IMR-90 (cell line): ENCODE results near the gene MFRP. TPM values are rescaled to one million over a fixed set of nuclear protein-coding genes. Genes with fewer than 3 reads are reported as not detected.

Source experiments
- ATAC-seq: fragments of 200-7000 bp; cut with Tn5 transposase; 2 replicates; pipeline ENCODE4 v1.9.1; 2020; ENCODE audit warnings: low read depth, mild to moderate bottlenecking, moderate library complexity
- BruUV-seq: library from RNA; stranded (reverse); fragments of 400-500 nt; replicated peaks from 2 replicates; lab custom pipeline; 2021; lab: Mats Ljungman, UMichigan
- CTCF ChIA-PET: fragments of 300-600 bp; formaldehyde crosslinking; extraction: SDS; loops from one replicate; lab custom pipeline; 2021; ENCODE audit warnings: antibody characterized with exemption; lab: Yijun Ruan, JAX
- POLR2A ChIA-PET: fragments of 300-600 bp; sonication (Branson Sonifier 250); formaldehyde crosslinking; loops from one replicate; lab custom pipeline; 2022; ENCODE audit warnings: antibody characterized with exemption; ENCODE audit not compliant: unreplicated experiment; lab: Charles Lee
- DNase-seq: peaks from one replicate; pipeline ENCODE4 v3.0.0; 2013
- H2AFZ ChIP-seq: replicated peaks from 2 replicates; pipeline ENCODE3; 2013; ENCODE audit warnings: low read length, mild to moderate bottlenecking; ENCODE audit not compliant: poor library complexity
- H2AK5ac ChIP-seq: 2 replicates; pipeline ENCODE4 v1.6.1; 2013; ENCODE audit warnings: low read depth, low read length, inconsistent platforms
- H2AK9ac ChIP-seq: replicated peaks from 2 replicates; pipeline ENCODE3; 2013; ENCODE audit warnings: mild to moderate bottlenecking, low read depth, low read length, moderate library complexity; ENCODE audit not compliant: poor library complexity
- H2BK120ac ChIP-seq: 2 replicates; pipeline ENCODE4 v1.6.1; 2013; ENCODE audit warnings: low read depth, low read length, inconsistent platforms
- H2BK15ac ChIP-seq: 3 replicates; pipeline ENCODE4 v1.6.1; 2013; ENCODE audit warnings: low read depth, low read length, inconsistent platforms
- H2BK20ac ChIP-seq: 2 replicates; pipeline ENCODE4 v1.6.1; 2013; ENCODE audit warnings: low read depth, mild to moderate bottlenecking, inconsistent platforms, low read length, moderate library complexity
- H2BK5ac ChIP-seq: 2 replicates; pipeline ENCODE4 v1.6.1; 2013; ENCODE audit warnings: mild to moderate bottlenecking, low read depth, low read length, inconsistent platforms; ENCODE audit not compliant: poor library complexity, severe bottlenecking
- H3K14ac ChIP-seq: replicated peaks from 2 replicates; pipeline ENCODE4 v1.6.1; 2013; ENCODE audit warnings: low read depth, low read length, inconsistent platforms
- H3K18ac ChIP-seq: 2 replicates; pipeline ENCODE4 v1.6.1; 2013; ENCODE audit warnings: low read depth, low read length, control low read depth
- H3K23ac ChIP-seq: 2 replicates; pipeline ENCODE4 v1.6.1; 2013; ENCODE audit warnings: low read depth, low read length, inconsistent platforms
- H3K27ac ChIP-seq: 2 replicates; pipeline ENCODE4 v1.5.1; 2013; ENCODE audit warnings: mild to moderate bottlenecking, control low read depth, low read length; ENCODE audit not compliant: insufficient read depth
- H3K27me3 ChIP-seq: 2 replicates; pipeline ENCODE4 v1.6.1; 2013; ENCODE audit warnings: low read length; ENCODE audit not compliant: control insufficient read depth, insufficient read depth
- H3K36me3 ChIP-seq: 2 replicates; pipeline ENCODE4 v1.6.1; 2013; ENCODE audit warnings: low read length, mixed read lengths; ENCODE audit not compliant: control insufficient read depth, insufficient read depth
- H3K4ac ChIP-seq: 2 replicates; pipeline ENCODE4 v1.6.1; 2013; ENCODE audit warnings: low read depth, low read length, inconsistent platforms
- H3K4me1 ChIP-seq: 2 replicates; pipeline ENCODE4 v1.6.1; 2013; ENCODE audit warnings: low read length, mixed read lengths; ENCODE audit not compliant: control insufficient read depth, insufficient read depth
- H3K4me2 ChIP-seq: 2 replicates; pipeline ENCODE4 v1.6.1; 2013; ENCODE audit warnings: low read depth, mild to moderate bottlenecking, control low read depth, low read length, moderate library complexity
- H3K4me3 ChIP-seq: 2 replicates; pipeline ENCODE4 v1.5.1; 2013; ENCODE audit warnings: low read depth, mild to moderate bottlenecking, control low read depth, low read length, moderate library complexity; ENCODE audit not compliant: insufficient read depth
- H3K56ac ChIP-seq: 2 replicates; pipeline ENCODE4 v1.6.1; 2013; ENCODE audit warnings: low read length, inconsistent platforms; ENCODE audit not compliant: insufficient read depth; ENCODE audit errors: extremely low read depth
- H3K79me1 ChIP-seq, 2 experiments: 2 replicates each; pipeline ENCODE4 v1.6.1; 2013; ENCODE audit warnings: low read length in 2 of 2, inconsistent platforms in 1 of 2, low read depth in 1 of 2
- H3K9ac ChIP-seq: 2 replicates; pipeline ENCODE4 v1.6.1; 2013; ENCODE audit warnings: low read depth, low read length, control low read depth
- H3K9me1 ChIP-seq: 2 replicates; pipeline ENCODE4 v1.6.1; 2013; ENCODE audit warnings: low read length, inconsistent platforms; ENCODE audit not compliant: insufficient read depth
- H3K9me3 ChIP-seq: 2 replicates; pipeline ENCODE4 v1.6.1; 2013; ENCODE audit warnings: low read length; ENCODE audit not compliant: control insufficient read depth, insufficient read depth
- H4K20me1 ChIP-seq: 2 replicates; pipeline ENCODE4 v1.6.1; 2013; ENCODE audit warnings: low read length, inconsistent platforms; ENCODE audit not compliant: insufficient read depth
- H4K5ac ChIP-seq: 2 replicates; pipeline ENCODE4 v1.6.1; 2013; ENCODE audit warnings: mild to moderate bottlenecking, low read depth, low read length, control low read depth
- H4K8ac ChIP-seq, 2 experiments: 2 replicates each; pipeline ENCODE4 v1.6.1; 2013; ENCODE audit warnings: low read depth in 2 of 2, low read length in 2 of 2, control low read depth in 1 of 2, inconsistent platforms in 1 of 2
- H4K91ac ChIP-seq: 2 replicates; pipeline ENCODE4 v1.6.1; 2013; ENCODE audit warnings: low read depth, low read length, inconsistent platforms; ENCODE audit not compliant: insufficient read depth
- CEBPB ChIP-seq: IDR thresholded peaks from 2 replicates; pipeline ENCODE4 v1.6.1; 2012; ENCODE audit warnings: low read depth, low read length, improper control_type of control experiment
- POLR2A ChIP-seq: IDR thresholded peaks from 2 replicates; pipeline ENCODE4 v1.6.1; 2012; ENCODE audit warnings: mild to moderate bottlenecking, low read depth, low read length
- WGBS, 2 experiments: methylation state at CpG; one replicate each; pipeline versions ENCODE4 v1.1.5 to v1.1.7; 2013; ENCODE audit warnings: missing lambda C conversion rate in 2 of 2; ENCODE audit not compliant: insufficient read length in 1 of 2; ENCODE audit errors: extremely low coverage in 2 of 2; 5-methylcytosine and 5-hydroxymethylcytosine counted together
- dilution Hi-C: fragments of 300-500 bp; cut with HindIII; formaldehyde crosslinking; loops from one replicate; pipeline ENCODE4 v1.14.3; 2018; ENCODE audit warnings: low sequenced_read_pairs; ENCODE audit not compliant: unreplicated experiment
- in situ Hi-C: fragments of 300-500 bp; cut with MboI; formaldehyde crosslinking; loops from 3 replicates; pipeline ENCODE4 v1.14.3; 2019; ENCODE audit warnings: low sequenced_read_pairs, inconsistent platforms, mixed read lengths
- intact Hi-C: fragments of 100-400 bp; cut with micrococcal nuclease; formaldehyde crosslinking; loops from 2 replicates; pipeline ENCODE4 v1.10.0; 2022
- polyA plus RNA-seq, 3 experiments: library from polyadenylated mRNA; depleted of rRNA; stranded (reverse); fragments of >200 nt; gene quantifications; 2 replicates each; pipeline ENCODE4 v1.2.3, GENCODE V29; 2012; ENCODE audit warnings: low replicate concordance in 1 of 3
- total RNA-seq: library from RNA; depleted of rRNA; stranded (reverse); fragments of >200 nt; gene quantifications from 2 replicates; pipeline ENCODE4 v1.2.3, GENCODE V29; 2012
- TF ChIP-seq, protein P1 (sequence below): fragments of 150-350 bp; IDR thresholded peaks from 2 replicates; pipeline ENCODE4 v1.6.1; 2016; ENCODE audit warnings: low read depth, mild to moderate bottlenecking, low read length, moderate library complexity, borderline replicate concordance

Gene MFRP
- total and polyA plus RNA-seq, 2 of the 4 experiments (the other 2 are of a cell fraction): not detected

DNA sequence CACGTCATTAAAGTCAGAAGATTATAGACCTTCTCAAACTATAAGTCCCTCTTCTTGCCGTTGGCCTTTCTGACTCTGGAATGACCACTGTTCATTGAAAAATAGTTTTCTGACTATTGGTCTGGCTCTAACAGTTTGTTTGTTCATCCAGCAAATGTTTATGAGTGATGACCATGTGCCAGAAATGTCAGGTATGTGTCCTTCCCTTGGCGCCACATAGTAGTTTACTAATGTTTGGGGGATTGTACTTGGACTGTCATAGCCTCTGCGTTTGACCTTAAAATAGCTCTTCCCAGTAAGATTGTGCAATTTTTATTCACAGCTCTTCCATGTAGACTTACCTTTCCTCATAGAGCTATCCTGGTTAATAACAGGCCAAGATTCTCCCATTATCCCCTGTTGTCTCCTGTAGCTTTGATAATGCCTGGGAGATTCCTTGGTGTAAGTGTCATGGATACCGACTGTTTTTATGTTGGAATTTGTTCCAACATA is 43.2 kb downstream of the MFRP start:
- no peak overlapping the region for H2BK120ac ChIP-seq
- H3K27ac ChIP-seq: no peak overlapping the region
- H2BK15ac ChIP-seq: no peak overlapping the region
- H3K9me3 ChIP-seq: no peaks in the 10 kb centered on the region
- H3K9ac ChIP-seq: no peak overlapping the region
- no peak overlapping the region for H3K18ac ChIP-seq
- H3K36me3 ChIP-seq: peaks cover 35% of the 10 kb centered on the region
- no CpG with 5 or more reads among the region's 5 CpGs for WGBS, 2 experiments
- no peak overlapping the region for H3K4me2 ChIP-seq
- BruUV-seq: no TSS peak
- peaks cover 7% of the 10 kb centered on the region for H4K20me1 ChIP-seq
- H3K56ac ChIP-seq: no peak overlapping the region
- dilution Hi-C loops (no loop called here), in situ Hi-C loops (no loop called here), intact Hi-C loops (no loop called here)
- no peak overlapping the region for H2BK20ac ChIP-seq
- peaks cover 10 to 56% of the 10 kb centered on the region in 2 experiments for H3K79me1 ChIP-seq
- TF ChIP-seq, protein P1, sequence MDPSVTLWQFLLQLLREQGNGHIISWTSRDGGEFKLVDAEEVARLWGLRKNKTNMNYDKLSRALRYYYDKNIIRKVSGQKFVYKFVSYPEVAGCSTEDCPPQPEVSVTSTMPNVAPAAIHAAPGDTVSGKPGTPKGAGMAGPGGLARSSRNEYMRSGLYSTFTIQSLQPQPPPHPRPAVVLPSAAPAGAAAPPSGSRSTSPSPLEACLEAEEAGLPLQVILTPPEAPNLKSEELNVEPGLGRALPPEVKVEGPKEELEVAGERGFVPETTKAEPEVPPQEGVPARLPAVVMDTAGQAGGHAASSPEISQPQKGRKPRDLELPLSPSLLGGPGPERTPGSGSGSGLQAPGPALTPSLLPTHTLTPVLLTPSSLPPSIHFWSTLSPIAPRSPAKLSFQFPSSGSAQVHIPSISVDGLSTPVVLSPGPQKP: no peak
- TF ChIP-seq POLR2A (no peak), CEBPB (peak; percentile 65)
- no peak overlapping the region for H4K5ac ChIP-seq
- peaks cover 13% of the 10 kb centered on the region for H3K9me1 ChIP-seq
- peaks cover 8% of the 10 kb centered on the region for H3K4me1 ChIP-seq
- H2AFZ ChIP-seq: no peak overlapping the region
- H3K4ac ChIP-seq: no peak overlapping the region
- ChIA-PET CTCF (no interaction called here), POLR2A (no interaction called here)
- no peak overlapping the region for H2AK9ac ChIP-seq
- H2AK5ac ChIP-seq: no peak overlapping the region
- no peak overlapping the region for H2BK5ac ChIP-seq
- no peak overlapping the region for H3K4me3 ChIP-seq
- H4K8ac ChIP-seq: no peak overlapping the region
- H3K14ac ChIP-seq: no peak overlapping the region
- ATAC-seq (no peak), DNase-seq (no peak)
- H3K23ac ChIP-seq: no peak overlapping the region
- no peak overlapping the region for H4K91ac ChIP-seq
- H3K27me3 ChIP-seq: no peaks in the 10 kb centered on the region
